Measurements from ENCODE around the gene ZNF774. TPM values are rescaled to one million over a fixed set of nuclear protein-coding genes. Genes with fewer than 3 reads are reported as not detected.

Gene ZNF774
- total and polyA plus RNA-seq, 10 of the 15 experiments (the other 5 are each of a cell fraction or from before 2014, with no cell fraction given), result 0.35 to 2.5 (median 1.7) TPM

- no peak for TF ChIP-seq ZBTB33 (IDR thresholded peaks at IDR 0.05)
- TF ChIP-seq FOXM1 (IDR thresholded peaks at IDR 0.05; ENCODE audit: low read depth, low read length), result no peak
- no peak for TF ChIP-seq USF2 (IDR thresholded peaks at IDR 0.05; ENCODE audit: borderline replicate concordance, low read depth, low read length)
- TF ChIP-seq ELK1 (IDR thresholded peaks at IDR 0.05; ENCODE audit: low read depth, low read length), result no peak
- no peak for TF ChIP-seq TBL1XR1 (IDR thresholded peaks at IDR 0.05; ENCODE audit: low read depth, low read length)
Measured at GRCh38 chr15:90400759-90401314, 48.8 kb downstream of the ZNF774 start (continued).

- 0% methylated on average over 1 of the region's 1 CpG for WGBS (ENCODE audit: insufficient coverage, insufficient replicate concordance, low lambda C conversion rate, missing lambda C conversion rate)
- ChIA-PET RAD21 (ENCODE audit: unreplicated experiment) (interaction anchor here (1.3 to 2.4 kb wide), 3 partner anchors 11 to 22 kb away, joined by 5 to 7 read pairs (median 6); partner anchors contain the start of gene IQGAP1), SMC1A (ENCODE audit: uncharacterized antibody, unreplicated experiment) (interaction anchor here (0.6 to 4.5 kb wide), 9 partner anchors 11 to 95 kb away, joined by 3 to 34 read pairs (median 4); partner anchors contain the start of gene IQGAP1), CTCF (interaction anchor here (0.9 to 1.8 kb wide), 5 partner anchors 12 to 178 kb away, joined by 3 to 4 read pairs (median 3); partner anchors contain the start of gene IQGAP1), POLR2A (interaction anchor here (0.9 to 1.6 kb wide), 6 partner anchors 10 to 20 kb away, joined by 3 to 6 read pairs (median 5); partner anchors contain the start of gene IQGAP1)
- Histone ChIP-seq H4K20me1 (ENCODE audit: control insufficient read depth, insufficient read depth) (no peaks in the 10 kb centered on the region), H3K9ac (ENCODE audit: control insufficient read depth, insufficient read depth, low read length) (no peak overlapping the region), H3K79me2 (ENCODE audit: control insufficient read depth, insufficient read depth, low read length) (peaks cover 84% of the 10 kb centered on the region), H3K4me3 (no peak overlapping the region), H3K4me2 (ENCODE audit: control insufficient read depth, insufficient read depth) (peak overlapping the region; percentile 75; the same call in 1 of the 2 replicates), H3K27ac (ENCODE audit: control insufficient read depth, insufficient read depth) (no peak overlapping the region), H3K36me3 (ENCODE audit: control insufficient read depth in 2 of 2, insufficient read depth in 2 of 2, low read length in 1 of 2) (no peaks in the 10 kb centered on the region), H2AFZ (ENCODE audit: control insufficient read depth, low read depth, low read length) (no peak overlapping the region), H3K27me3 (replicated peaks in 1 of 2; ENCODE audit: control insufficient read depth in 2 of 2, insufficient read depth in 2 of 2, low read length in 1 of 2) (no peaks in the 10 kb centered on the region), H3K9me3 (replicated peaks; ENCODE audit: control insufficient read depth, insufficient read depth, low read length) (no peaks in the 10 kb centered on the region; the same call in 2 of the 3 replicates), H3K4me1 (ENCODE audit: control insufficient read depth, insufficient read depth, low read length) (peaks cover 13% of the 10 kb centered on the region; the same call in 1 of the 2 replicates)
- TF ChIP-seq ZBTB11 (CRISPR knock-in tag; IDR thresholded peaks at IDR 0.05), result no peak
- ATAC-seq (no peak), DNase-seq (ENCODE audit: low read depth, low spot score) (no peak), FAIRE-seq (no peak)
- intact Hi-C loops (cut with micrococcal nuclease; ENCODE audit: unreplicated experiment) (no loop called here), in situ Hi-C loops (cut with MboI) (no loop called here)
- no TSS peak for BruUV-seq (replicated peaks)
Measured at GRCh38 chr15:90401495-90401894, 49.4 kb downstream of the ZNF774 start.
